Activated CD8-positive, alpha-beta memory T cell treated with anti-CD3 and anti-CD28 coated beads, Interleukin-2, amount 50 U/mL, for 1 hour (primary cell): Measurements from ENCODE around the gene VWA8.
"Not testable (repeated sequence)": the region's sequence is repeated elsewhere in the genome, so short reads cannot be mapped to it uniquely, and the experiment has no call there.

ENCODE experiments used
- DNase-seq: peaks from one replicate; pipeline ENCODE4 v3.0.0-alpha.2; 2020; ENCODE audit errors: extremely low read depth

The VWA8 gene

DNA sequence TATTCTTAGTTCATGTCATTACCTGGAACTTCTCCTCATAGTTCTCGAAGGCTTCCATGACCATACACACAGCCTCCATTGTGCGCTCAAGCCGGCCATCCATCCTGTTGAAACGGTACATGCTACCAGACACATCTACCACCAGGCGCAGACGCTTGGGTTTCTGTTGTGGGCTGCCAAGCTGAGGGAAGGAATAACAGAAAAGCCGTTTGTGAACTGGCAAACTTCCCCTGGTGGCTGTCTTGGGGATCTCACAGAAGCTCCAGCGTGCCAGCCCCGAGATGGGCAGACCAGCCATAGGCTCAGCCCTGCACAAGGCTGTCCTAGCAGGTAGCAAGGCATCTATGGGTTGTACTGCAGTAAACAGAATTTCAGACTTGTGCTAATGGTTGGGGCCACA is 373.4 kb downstream of the VWA8 start:
- DNase-seq = no peak

- DNase-seq = no peak
Observed at GRCh38 chr13:41586216-41586615, 374.7 kb downstream of the VWA8 start.

- no peak for DNase-seq
Observed at GRCh38 chr13:41582027-41582463, 378.9 kb downstream of the VWA8 start.

DNA sequence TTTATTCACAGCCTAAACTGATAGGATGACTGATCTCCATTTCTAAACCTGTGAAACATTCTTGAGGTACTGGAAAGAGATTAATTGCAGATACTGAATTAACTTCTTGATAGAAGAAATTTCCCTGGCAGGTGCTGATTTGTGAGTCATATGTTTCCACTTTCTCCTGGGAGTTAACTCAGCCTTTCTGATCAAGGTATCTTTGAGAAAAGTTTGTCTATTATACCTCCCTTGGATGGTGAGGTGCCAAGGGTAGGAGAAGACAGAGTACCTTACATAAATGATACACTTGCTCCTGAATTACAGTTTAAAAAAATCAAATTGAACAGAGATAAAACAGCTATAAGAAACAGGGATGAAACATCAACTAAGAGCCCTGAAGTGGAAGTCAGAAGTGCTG is 380.6 kb downstream of the VWA8 start:
- no peak for DNase-seq

DNA sequence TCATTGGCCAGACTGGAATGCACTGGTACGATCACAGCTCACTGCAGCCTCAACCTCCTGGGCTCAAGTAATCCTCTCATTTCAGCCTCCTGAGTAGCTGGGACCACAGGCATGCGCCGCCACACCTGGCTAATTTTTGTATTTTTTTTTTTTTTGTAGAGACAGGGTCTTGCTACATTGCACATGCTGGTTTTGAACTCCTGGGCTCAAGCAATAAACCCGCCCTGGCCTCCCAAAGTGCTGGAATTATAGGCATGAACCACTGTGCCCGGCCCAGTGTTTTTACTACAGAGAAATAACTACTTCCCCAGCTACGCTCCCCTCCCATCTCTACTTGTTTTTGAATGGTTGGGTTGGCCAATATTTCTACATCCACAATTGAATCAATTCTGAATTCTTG is 381.0 kb downstream of the VWA8 start:
- DNase-seq = no peak

DNA sequence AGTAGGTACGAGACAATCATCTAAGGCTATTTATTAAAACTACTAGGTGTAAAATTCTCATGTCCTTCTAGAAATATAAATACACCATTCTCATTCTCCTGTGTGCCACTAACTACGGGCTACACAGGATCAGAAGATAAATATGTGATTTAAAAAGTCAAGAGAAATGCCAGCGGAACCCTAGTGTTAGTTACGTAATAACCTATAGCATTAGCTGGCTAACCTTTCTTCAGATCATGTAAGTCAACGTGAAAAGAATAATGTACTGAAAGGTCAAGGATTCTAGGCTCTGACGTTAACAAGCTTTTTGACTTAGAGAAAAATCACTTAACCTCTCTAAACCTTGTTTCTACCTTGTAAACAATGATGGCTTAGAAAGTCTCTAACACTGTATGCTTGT is 381.7 kb downstream of the VWA8 start:
- no peak for DNase-seq

- DNase-seq = no peak
Observed at GRCh38 chr13:41578371-41578770, 382.5 kb downstream of the VWA8 start.

DNA sequence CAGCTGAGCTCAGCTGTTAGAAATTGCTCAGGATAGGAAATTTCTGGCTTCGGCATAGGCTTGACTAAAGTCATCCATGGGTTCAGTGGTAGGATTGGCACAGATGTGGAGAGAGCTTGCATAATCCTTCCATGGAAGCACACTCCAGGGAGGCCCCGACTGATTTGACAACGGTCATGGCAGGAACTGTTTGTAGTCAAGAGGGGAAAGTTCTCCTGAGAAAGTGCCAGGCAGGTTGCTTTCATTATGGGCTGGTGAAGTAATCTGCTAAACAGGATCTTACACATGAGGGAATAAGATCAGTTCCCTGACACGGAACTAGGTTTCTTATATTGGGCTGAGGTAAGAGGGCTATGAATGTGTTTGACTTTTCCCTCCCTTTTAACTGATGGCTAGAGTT is 383.5 kb downstream of the VWA8 start:
- no peak for DNase-seq

DNA sequence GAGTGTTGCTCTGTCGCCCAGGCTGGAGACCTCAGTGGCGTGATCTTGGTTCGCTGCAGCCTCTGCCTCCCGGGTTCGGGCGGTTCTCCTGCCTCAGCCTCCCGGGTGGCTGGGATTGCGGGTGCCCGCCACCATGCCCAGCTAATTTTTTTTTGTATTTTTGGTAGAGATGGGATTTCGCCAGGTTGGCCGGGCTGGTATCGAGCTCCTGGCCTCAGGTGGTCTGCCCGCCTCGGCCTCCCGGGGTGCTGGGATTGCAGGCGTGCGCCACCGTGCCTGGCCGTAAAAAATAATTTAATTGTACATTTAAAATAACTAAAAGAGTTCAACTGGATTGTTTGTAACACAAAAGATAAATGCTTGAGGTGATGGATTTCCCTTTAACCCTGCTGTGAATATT is 387.3 kb downstream of the VWA8 start:
- not testable (repeated sequence) for DNase-seq

DNA sequence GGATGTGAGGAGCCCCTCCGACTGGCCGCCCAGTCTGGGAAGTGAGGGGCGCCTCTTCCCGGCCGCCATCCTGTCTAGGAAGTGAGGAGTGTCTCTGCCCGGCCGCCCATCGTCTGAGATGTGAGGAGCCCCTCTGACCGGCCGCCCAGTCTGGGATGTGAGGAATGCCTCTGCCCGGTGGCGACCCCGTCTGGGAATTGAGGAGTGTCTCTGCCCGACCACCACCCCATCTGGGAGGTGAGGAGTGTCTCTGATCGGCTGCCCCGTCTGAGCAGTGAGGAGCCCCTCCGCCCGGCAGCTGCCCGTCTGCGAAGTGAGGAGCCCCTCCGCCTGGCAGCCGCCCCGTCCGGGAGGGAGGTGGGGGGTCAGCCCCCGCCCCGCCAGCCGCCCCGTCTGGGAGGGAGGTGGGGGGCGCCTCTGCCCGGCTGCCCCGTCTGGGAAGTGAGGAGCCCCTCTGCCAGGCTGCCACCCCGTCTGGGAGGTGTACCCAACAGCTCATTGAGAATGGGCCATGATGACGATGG is 389.0 kb downstream of the VWA8 start:
- DNase-seq = not testable (repeated sequence)

DNA sequence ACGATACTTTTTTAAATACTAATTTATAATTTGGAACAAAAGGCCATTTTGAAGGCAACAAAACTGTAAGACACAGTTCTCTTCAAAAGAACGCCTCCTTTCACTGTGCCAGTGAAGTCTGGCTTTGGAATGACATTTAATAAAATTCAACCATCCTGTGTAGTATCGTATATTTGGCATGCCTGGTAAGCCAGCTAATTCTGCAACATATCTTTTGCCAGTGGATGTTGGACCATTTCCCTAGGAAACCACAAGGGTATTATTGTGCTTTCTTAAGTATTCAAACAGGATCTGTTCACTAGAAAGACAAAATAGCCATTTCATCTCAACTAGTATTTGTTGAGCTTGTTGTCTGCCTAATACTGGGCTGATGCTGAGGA is 391.9 kb downstream of the VWA8 start:
- DNase-seq = no peak

DNA sequence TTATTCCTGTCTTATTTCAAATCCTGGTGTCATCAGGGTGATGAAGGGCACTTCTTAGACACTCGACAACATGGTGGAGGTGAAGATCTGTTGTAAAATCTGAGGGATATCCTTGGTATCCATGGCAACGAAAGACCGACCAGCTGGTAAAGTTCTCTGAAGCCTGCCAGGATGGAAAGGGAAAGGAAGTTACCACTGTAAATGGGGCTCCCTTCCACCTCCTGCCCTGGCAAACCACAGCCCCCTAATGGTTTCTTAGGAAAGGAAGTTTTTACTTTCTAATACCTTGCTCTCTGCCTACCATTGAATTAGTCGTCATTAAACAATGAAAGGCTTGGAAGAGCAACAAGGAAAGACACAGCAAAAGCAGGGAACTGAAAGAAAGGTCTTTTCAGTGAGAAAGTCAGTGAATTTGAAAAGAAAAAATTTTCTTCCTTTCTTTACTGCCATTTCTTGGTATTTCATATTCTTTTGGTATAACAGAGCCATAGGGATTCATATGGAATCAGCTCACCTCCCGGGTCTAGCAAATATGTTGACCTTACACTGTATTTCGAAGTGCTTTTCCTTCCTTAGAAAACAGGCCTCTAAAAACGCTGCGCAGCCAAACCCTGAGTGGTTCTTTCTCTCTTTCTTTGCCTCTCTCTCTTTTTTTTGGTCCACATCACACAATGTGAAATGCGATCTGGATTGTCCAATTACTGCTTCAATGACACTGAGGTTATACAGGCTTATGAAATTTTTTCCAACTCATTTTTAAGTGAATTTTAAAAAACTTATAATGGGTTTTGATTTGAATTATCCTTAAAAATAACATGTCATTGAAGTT is 392.6 kb downstream of the VWA8 start:
- DNase-seq = no peak

- no peak for DNase-seq
Observed at GRCh38 chr13:41567363-41567762, 393.5 kb downstream of the VWA8 start.

DNA sequence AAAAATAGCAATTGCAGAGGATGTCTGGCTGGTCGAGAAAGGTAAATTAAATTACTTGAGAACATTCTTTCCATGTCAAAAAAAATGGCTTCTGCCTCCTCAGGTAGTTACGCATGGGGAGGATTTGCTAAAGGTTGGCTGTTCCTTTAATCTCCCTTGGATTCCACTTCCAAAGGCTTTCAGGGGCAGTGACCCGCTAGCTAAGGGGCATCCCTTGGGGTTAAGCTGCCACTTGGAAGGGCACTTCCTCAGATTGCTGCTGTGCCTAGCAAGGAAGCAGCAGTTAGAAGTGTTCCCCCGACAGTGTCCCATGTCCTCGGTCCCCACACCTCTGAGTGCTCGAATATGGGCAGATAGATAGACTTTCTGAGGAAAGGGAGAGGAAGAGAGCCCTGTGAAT is 395.1 kb downstream of the VWA8 start:
- DNase-seq = no peak

DNA sequence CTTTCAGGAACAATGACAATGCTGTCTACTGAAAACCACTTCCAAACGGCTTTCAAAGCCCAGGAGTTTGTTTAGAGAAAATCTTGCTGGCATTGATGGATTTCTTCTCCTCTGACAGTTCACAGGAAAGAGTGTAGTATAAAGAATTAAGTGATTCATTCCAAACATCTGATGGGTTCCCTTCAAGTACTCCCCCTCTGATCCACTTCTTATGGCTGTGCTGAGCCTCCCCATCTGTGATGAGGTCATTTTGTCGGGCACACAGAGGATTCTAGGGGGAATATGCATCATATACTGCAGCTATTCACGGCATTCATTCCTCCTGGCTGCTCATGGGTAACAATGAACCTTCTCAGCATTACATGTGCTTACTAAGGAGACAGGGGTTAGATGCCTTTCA is 395.7 kb downstream of the VWA8 start:
- no peak for DNase-seq

GRCh38 chr13:41563984-41564365 is 396.9 kb downstream of the VWA8 start:
- DNase-seq = no peak

- DNase-seq = no peak
Observed at GRCh38 chr13:41563341-41563983, 397.4 kb downstream of the VWA8 start.

DNA sequence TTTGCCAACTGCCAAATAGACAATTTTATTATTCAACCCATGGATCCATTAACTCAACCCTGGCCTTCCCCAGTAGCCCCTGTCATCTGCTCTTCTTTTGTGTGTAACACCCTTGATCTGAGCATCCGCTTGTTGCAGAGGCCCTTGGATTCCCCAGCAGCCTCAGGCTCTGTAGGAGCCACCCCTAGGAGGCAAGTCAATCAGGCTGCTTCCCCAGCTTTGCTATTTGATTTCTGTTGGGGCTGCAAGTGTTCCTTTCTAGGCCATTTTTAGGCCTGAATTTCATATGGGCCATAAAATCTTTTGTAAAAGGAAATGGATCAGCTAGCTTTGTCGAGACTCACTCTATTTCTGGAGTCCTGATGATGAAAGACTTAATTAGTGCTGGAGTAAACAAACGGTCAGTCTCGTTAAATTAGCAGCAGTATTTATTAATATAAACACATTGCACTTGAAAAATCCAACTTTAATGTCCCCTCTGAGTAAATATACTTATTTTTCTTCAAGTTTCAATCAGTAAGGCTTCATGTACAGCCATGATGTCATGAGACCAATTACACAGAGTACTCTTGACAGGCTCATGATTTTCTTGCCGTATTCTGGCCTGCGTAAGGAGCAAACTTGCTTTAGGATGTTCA is 398.2 kb downstream of the VWA8 start:
- DNase-seq = no peak

DNA sequence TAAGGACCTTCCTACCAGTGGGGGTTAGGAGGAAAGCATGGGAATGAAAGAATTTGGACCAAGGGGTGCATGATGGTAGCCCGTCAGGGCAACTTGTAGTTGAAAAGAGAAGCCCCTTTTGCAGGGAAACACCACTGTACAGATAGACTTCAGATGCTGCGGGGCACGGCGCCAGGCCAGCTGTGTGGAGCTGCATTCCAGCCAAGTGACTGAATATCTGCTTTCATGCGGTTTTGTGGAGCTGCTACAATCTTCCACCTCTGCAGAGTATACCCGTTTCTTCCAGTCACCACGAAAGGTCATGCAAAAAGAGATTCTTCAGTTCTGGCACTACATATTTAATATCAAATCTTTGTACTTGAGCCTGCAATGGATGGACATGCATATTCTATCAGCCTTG is 398.8 kb downstream of the VWA8 start:
- DNase-seq = no peak

- no peak for DNase-seq
Observed at GRCh38 chr13:41561170-41561569, 399.7 kb downstream of the VWA8 start.

DNA sequence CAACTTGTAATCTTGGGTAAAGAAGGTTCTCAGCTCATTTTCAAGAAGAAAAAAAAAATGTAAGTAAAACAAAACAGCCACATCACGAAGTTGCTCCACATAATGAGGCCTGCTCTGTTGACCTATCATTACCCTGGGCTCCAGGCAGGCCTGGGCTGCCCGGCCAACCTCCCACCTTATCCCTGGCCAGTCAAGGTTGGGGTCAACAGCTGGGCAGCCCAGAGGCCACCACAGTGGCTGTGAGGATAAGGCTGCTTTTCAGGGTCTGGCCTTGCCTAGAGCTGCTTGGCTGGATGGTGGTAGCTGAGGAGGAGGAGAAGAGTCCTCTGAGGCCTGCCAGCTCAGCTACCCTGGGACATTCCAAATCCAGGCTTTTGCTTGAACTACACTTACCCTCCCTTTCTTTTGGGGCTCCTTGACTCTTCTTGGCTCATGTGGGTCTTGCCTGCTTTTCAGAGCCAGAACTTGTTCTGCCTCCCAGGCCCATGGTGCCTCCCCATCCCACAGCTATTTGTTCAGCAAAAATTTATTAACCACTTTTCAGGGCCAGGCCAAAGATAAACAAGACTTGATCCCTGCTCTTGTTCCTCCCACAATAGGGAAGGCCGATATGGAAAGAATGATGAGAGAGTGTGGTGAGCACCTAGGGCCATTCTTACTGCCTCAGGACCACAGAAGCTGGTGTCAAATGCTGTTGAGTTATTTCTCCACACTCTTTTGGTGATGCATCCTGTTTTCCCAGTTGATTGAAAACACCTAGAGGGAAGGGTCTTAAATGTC is 401.9 kb downstream of the VWA8 start:
- DNase-seq = no peak

DNA sequence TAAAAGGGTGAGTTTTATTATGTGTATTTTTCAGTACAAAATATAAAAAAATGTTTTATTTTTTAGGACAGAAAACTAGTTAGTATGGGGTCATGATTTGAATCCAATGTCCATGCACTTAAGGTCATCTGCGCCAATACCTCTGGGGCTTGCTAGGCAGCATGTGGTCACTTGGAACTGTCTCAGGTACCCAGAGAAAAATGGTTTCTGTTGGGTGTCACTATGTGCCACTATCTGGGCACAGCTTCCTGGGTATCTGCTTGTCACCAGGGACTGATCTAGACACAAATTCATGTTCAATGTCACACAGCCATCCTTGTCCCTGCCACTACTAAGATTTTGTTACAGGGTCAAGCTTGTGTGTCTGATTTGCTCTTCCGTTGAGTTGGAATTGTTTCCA is 403.2 kb downstream of the VWA8 start:
- DNase-seq = no peak
